IMR-90 (cell line): Measurements from ENCODE around the gene GRID1. TPM values are rescaled to one million over a fixed set of nuclear protein-coding genes. Genes with fewer than 3 reads are reported as not detected.

Source experiments
- ATAC-seq: fragments of 200-7000 bp; cut with Tn5 transposase; 2 replicates; pipeline ENCODE4 v1.9.1; 2020; ENCODE audit warnings: low read depth, mild to moderate bottlenecking, moderate library complexity
- BruUV-seq: library from RNA; stranded (reverse); fragments of 400-500 nt; replicated peaks from 2 replicates; lab custom pipeline; 2021; lab: Mats Ljungman, UMichigan
- CTCF ChIA-PET: fragments of 300-600 bp; formaldehyde crosslinking; extraction: SDS; loops from one replicate; lab custom pipeline; 2021; ENCODE audit warnings: antibody characterized with exemption; lab: Yijun Ruan, JAX
- POLR2A ChIA-PET: fragments of 300-600 bp; sonication (Branson Sonifier 250); formaldehyde crosslinking; loops from one replicate; lab custom pipeline; 2022; ENCODE audit warnings: antibody characterized with exemption; ENCODE audit not compliant: unreplicated experiment; lab: Charles Lee
- DNase-seq: peaks from one replicate; pipeline ENCODE4 v3.0.0; 2013
- H2AFZ ChIP-seq: replicated peaks from 2 replicates; pipeline ENCODE3; 2013; ENCODE audit warnings: low read length, mild to moderate bottlenecking; ENCODE audit not compliant: poor library complexity
- H2AK5ac ChIP-seq: 2 replicates; pipeline ENCODE4 v1.6.1; 2013; ENCODE audit warnings: low read depth, low read length, inconsistent platforms
- H2AK9ac ChIP-seq: replicated peaks from 2 replicates; pipeline ENCODE3; 2013; ENCODE audit warnings: mild to moderate bottlenecking, low read depth, low read length, moderate library complexity; ENCODE audit not compliant: poor library complexity
- H2BK120ac ChIP-seq: 2 replicates; pipeline ENCODE4 v1.6.1; 2013; ENCODE audit warnings: low read depth, low read length, inconsistent platforms
- H2BK15ac ChIP-seq: 3 replicates; pipeline ENCODE4 v1.6.1; 2013; ENCODE audit warnings: low read depth, low read length, inconsistent platforms
- H2BK20ac ChIP-seq: 2 replicates; pipeline ENCODE4 v1.6.1; 2013; ENCODE audit warnings: low read depth, mild to moderate bottlenecking, inconsistent platforms, low read length, moderate library complexity
- H2BK5ac ChIP-seq: 2 replicates; pipeline ENCODE4 v1.6.1; 2013; ENCODE audit warnings: mild to moderate bottlenecking, low read depth, low read length, inconsistent platforms; ENCODE audit not compliant: poor library complexity, severe bottlenecking
- H3K14ac ChIP-seq: replicated peaks from 2 replicates; pipeline ENCODE4 v1.6.1; 2013; ENCODE audit warnings: low read depth, low read length, inconsistent platforms
- H3K18ac ChIP-seq: 2 replicates; pipeline ENCODE4 v1.6.1; 2013; ENCODE audit warnings: low read depth, low read length, control low read depth
- H3K23ac ChIP-seq: 2 replicates; pipeline ENCODE4 v1.6.1; 2013; ENCODE audit warnings: low read depth, low read length, inconsistent platforms
- H3K27ac ChIP-seq: 2 replicates; pipeline ENCODE4 v1.5.1; 2013; ENCODE audit warnings: mild to moderate bottlenecking, control low read depth, low read length; ENCODE audit not compliant: insufficient read depth
- H3K27me3 ChIP-seq: 2 replicates; pipeline ENCODE4 v1.6.1; 2013; ENCODE audit warnings: low read length; ENCODE audit not compliant: control insufficient read depth, insufficient read depth
- H3K36me3 ChIP-seq: 2 replicates; pipeline ENCODE4 v1.6.1; 2013; ENCODE audit warnings: low read length, mixed read lengths; ENCODE audit not compliant: control insufficient read depth, insufficient read depth
- H3K4ac ChIP-seq: 2 replicates; pipeline ENCODE4 v1.6.1; 2013; ENCODE audit warnings: low read depth, low read length, inconsistent platforms
- H3K4me1 ChIP-seq: 2 replicates; pipeline ENCODE4 v1.6.1; 2013; ENCODE audit warnings: low read length, mixed read lengths; ENCODE audit not compliant: control insufficient read depth, insufficient read depth
- H3K4me2 ChIP-seq: 2 replicates; pipeline ENCODE4 v1.6.1; 2013; ENCODE audit warnings: low read depth, mild to moderate bottlenecking, control low read depth, low read length, moderate library complexity
- H3K4me3 ChIP-seq: 2 replicates; pipeline ENCODE4 v1.5.1; 2013; ENCODE audit warnings: low read depth, mild to moderate bottlenecking, control low read depth, low read length, moderate library complexity; ENCODE audit not compliant: insufficient read depth
- H3K56ac ChIP-seq: 2 replicates; pipeline ENCODE4 v1.6.1; 2013; ENCODE audit warnings: low read length, inconsistent platforms; ENCODE audit not compliant: insufficient read depth; ENCODE audit errors: extremely low read depth
- H3K79me1 ChIP-seq, 2 experiments: 2 replicates each; pipeline ENCODE4 v1.6.1; 2013; ENCODE audit warnings: low read length in 2 of 2, inconsistent platforms in 1 of 2, low read depth in 1 of 2
- H3K9ac ChIP-seq: 2 replicates; pipeline ENCODE4 v1.6.1; 2013; ENCODE audit warnings: low read depth, low read length, control low read depth
- H3K9me1 ChIP-seq: 2 replicates; pipeline ENCODE4 v1.6.1; 2013; ENCODE audit warnings: low read length, inconsistent platforms; ENCODE audit not compliant: insufficient read depth
- H3K9me3 ChIP-seq: 2 replicates; pipeline ENCODE4 v1.6.1; 2013; ENCODE audit warnings: low read length; ENCODE audit not compliant: control insufficient read depth, insufficient read depth
- H4K20me1 ChIP-seq: 2 replicates; pipeline ENCODE4 v1.6.1; 2013; ENCODE audit warnings: low read length, inconsistent platforms; ENCODE audit not compliant: insufficient read depth
- H4K5ac ChIP-seq: 2 replicates; pipeline ENCODE4 v1.6.1; 2013; ENCODE audit warnings: mild to moderate bottlenecking, low read depth, low read length, control low read depth
- H4K8ac ChIP-seq, 2 experiments: 2 replicates each; pipeline ENCODE4 v1.6.1; 2013; ENCODE audit warnings: low read depth in 2 of 2, low read length in 2 of 2, control low read depth in 1 of 2, inconsistent platforms in 1 of 2
- H4K91ac ChIP-seq: 2 replicates; pipeline ENCODE4 v1.6.1; 2013; ENCODE audit warnings: low read depth, low read length, inconsistent platforms; ENCODE audit not compliant: insufficient read depth
- CHD1 ChIP-seq: IDR thresholded peaks from 2 replicates; pipeline ENCODE4 v1.6.1; 2012; ENCODE audit warnings: low read depth, low read length, improper control_type of control experiment
- MAFK ChIP-seq: IDR thresholded peaks from 2 replicates; pipeline ENCODE4 v1.6.1; 2012; ENCODE audit warnings: low read depth, low read length, improper control_type of control experiment
- MAZ ChIP-seq: IDR thresholded peaks from 2 replicates; pipeline ENCODE4 v1.6.1; 2012; ENCODE audit warnings: low read depth, mild to moderate bottlenecking, low read length, improper control_type of control experiment, moderate library complexity, borderline replicate concordance
- NFE2L2 ChIP-seq: fragments of 150-350 bp; IDR thresholded peaks from 2 replicates; pipeline ENCODE4 v1.6.1; 2016; ENCODE audit warnings: low read depth, mild to moderate bottlenecking, low read length
- RFX5 ChIP-seq: IDR thresholded peaks from 2 replicates; pipeline ENCODE4 v1.8.0; 2012; ENCODE audit warnings: low read depth, mild to moderate bottlenecking, low read length, moderate library complexity
- WGBS, 2 experiments: methylation state at CpG; one replicate each; pipeline versions ENCODE4 v1.1.5 to v1.1.7; 2013; ENCODE audit warnings: missing lambda C conversion rate in 2 of 2; ENCODE audit not compliant: insufficient read length in 1 of 2; ENCODE audit errors: extremely low coverage in 2 of 2; 5-methylcytosine and 5-hydroxymethylcytosine counted together
- dilution Hi-C: fragments of 300-500 bp; cut with HindIII; formaldehyde crosslinking; loops from one replicate; pipeline ENCODE4 v1.14.3; 2018; ENCODE audit warnings: low sequenced_read_pairs; ENCODE audit not compliant: unreplicated experiment
- in situ Hi-C: fragments of 300-500 bp; cut with MboI; formaldehyde crosslinking; loops from 3 replicates; pipeline ENCODE4 v1.14.3; 2019; ENCODE audit warnings: low sequenced_read_pairs, inconsistent platforms, mixed read lengths
- intact Hi-C: fragments of 100-400 bp; cut with micrococcal nuclease; formaldehyde crosslinking; loops from 2 replicates; pipeline ENCODE4 v1.10.0; 2022
- polyA plus RNA-seq, 3 experiments: library from polyadenylated mRNA; depleted of rRNA; stranded (reverse); fragments of >200 nt; gene quantifications; 2 replicates each; pipeline ENCODE4 v1.2.3, GENCODE V29; 2012; ENCODE audit warnings: low replicate concordance in 1 of 3
- total RNA-seq: library from RNA; depleted of rRNA; stranded (reverse); fragments of >200 nt; gene quantifications from 2 replicates; pipeline ENCODE4 v1.2.3, GENCODE V29; 2012

Gene GRID1
- total and polyA plus RNA-seq, 2 of the 4 experiments (the other 2 are of a cell fraction), result not detected

GRCh38 chr10:85650791-85651496 is 715.7 kb downstream of the GRID1 start:
- CTCF ChIA-PET, result no interaction called here
- Histone ChIP-seq H3K4ac (no peak overlapping the region), H3K23ac (no peak overlapping the region), H3K27ac (no peak overlapping the region), H2BK15ac (no peak overlapping the region), H3K14ac (no peak overlapping the region), H3K9me3 (peaks cover 32% of the 10 kb centered on the region), H2BK20ac (no peak overlapping the region), H2BK5ac (no peak overlapping the region), H3K56ac (no peak overlapping the region), H3K4me1 (no peaks in the 10 kb centered on the region), H3K9ac (no peak overlapping the region), H4K91ac (no peak overlapping the region), H3K27me3 (no peaks in the 10 kb centered on the region), H2AK5ac (no peak overlapping the region), H3K79me1 (no peaks in the 10 kb centered on the region), H3K18ac (no peak overlapping the region), H4K8ac (no peak overlapping the region), H3K4me3 (no peak overlapping the region), H3K4me2 (no peak overlapping the region), H3K36me3 (no peaks in the 10 kb centered on the region), H2BK120ac (no peak overlapping the region), H4K20me1 (no peaks in the 10 kb centered on the region), H2AFZ (no peak overlapping the region), H4K5ac (no peak overlapping the region), H3K9me1 (no peaks in the 10 kb centered on the region), H2AK9ac (no peak overlapping the region)
- POLR2A ChIA-PET, result no interaction called here
- in situ Hi-C loops (no loop called here), dilution Hi-C loops (no loop called here), intact Hi-C loops (no loop called here)
- TF ChIP-seq MAZ (no peak), CHD1 (no peak), NFE2L2 (no peak), MAFK (no peak), RFX5 (no peak)
- DNase-seq, result no peak
- no CpG with 5 or more reads among the region's 1 CpG for WGBS, 2 experiments
- no TSS peak for BruUV-seq
- no peak for ATAC-seq
